Muscle of back (tissue), 11 donors: ENCODE data around the gene ELANE. TPM values are rescaled to one million over a fixed set of nuclear protein-coding genes. Genes with fewer than 3 reads are reported as not detected.
"Not testable (repeated sequence)": the region's sequence is repeated elsewhere in the genome, so short reads cannot be mapped to it uniquely, and the experiment has no call there.

ENCODE experiments used
- DNase-seq, 3 donors: peaks; one replicate each; pipeline versions ENCODE4 v3.0.0 to v3.0.0-alpha.2; 2013
- polyA plus RNA-seq, 10 donors: library from polyadenylated mRNA; unstranded; fragments of 120-200 nt; gene quantifications; one replicate each; pipeline ENCODE4 v1.2.1, GENCODE V29; 2013; ENCODE audit not compliant: insufficient read length in 10 of 10

ELANE gene
- polyA plus RNA-seq, 10 donors, result 0.22 to 2.3 (median 0.60) TPM

DNA sequence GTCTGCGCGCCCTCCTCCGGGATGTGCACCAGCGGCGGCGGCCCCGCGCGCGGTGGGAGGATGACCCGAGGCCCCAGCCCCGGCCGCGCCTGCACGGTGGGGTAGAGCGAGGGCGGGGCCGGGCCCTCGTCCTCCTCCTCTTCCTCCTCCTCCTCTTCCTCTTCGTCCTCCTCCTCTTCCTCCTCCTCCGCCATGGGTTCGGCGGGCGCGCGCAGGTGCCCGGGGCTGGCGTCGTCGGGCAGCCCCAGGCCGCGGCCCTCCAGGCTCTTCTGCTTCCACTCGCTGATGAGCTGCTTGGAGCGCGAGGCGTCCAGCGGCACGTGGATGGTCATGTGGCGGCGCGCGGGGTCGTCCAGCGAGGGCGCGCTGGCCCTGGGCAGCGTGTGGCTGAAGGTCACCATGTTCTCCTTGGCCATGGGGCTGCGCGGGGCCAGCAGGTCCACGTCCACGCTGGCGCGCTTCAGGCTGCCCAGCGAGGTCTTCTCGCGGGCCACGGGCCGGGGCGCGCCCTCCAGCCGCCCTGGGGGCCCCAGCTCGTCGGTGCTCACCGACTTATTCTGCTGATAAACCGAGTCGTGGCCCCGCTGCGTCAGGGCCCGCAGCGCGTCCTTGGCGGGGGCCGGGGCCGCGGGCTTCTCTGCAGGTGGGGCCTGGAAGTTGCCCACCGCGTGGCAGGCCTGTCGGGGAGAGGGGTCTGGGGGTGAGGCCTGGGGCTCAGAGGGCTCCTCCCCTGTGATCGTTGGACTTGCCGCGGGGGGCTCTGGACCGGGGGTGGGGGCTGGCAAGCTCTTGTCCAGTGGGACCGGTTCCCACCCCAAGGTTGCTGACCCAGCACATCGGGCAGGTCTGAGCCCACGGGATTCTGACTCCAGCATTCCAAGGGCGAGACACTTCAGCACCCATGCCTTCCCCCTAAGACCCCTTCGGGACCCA is 38.6 kb upstream of the ELANE start:
- DNase-seq, result no peak

DNA sequence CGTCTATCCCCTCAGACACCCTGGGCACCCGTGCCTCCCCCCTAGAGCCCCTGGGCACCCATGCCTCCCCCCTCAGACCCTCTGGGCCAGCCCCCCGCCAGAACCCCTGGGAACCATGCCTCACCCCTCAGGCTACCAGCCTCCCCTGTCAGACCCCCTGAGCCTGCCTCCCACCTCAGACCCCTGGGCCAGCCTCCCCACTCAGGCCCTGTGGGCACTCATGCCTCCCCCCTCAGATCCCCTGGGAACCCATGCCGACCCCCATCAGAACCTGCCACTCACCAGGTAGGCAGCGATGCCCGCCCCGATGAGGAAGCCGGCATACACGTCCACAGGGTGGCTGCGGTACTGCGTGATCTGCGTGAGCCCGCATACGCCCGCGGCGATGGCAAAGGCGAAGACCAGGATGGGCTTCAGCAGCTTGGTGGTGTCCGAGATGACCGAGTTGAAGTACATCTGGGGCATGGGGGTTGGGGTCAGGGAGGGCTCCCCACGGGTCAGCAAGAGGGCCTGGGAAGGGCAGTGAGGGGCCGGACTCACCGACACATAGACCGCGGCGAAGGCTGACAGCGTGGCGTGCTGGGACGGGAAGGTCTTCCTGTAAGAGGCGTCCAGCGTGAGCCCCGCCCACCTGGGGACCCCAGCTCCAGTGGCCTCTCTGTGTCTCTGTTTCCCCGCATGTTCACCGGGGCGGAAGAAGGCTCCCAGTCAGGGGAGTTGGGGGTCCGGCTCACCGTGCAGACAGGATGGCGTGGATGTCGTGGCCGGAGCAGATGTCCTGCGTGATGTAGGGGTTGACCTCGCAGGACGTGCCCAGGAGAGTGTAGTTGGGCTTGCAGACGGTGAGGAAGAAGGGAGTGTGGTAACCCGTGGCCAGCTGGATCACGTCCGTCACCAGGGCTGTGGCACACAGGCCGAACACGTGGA is 37.7 kb upstream of the ELANE start:
- no peak for DNase-seq

DNA sequence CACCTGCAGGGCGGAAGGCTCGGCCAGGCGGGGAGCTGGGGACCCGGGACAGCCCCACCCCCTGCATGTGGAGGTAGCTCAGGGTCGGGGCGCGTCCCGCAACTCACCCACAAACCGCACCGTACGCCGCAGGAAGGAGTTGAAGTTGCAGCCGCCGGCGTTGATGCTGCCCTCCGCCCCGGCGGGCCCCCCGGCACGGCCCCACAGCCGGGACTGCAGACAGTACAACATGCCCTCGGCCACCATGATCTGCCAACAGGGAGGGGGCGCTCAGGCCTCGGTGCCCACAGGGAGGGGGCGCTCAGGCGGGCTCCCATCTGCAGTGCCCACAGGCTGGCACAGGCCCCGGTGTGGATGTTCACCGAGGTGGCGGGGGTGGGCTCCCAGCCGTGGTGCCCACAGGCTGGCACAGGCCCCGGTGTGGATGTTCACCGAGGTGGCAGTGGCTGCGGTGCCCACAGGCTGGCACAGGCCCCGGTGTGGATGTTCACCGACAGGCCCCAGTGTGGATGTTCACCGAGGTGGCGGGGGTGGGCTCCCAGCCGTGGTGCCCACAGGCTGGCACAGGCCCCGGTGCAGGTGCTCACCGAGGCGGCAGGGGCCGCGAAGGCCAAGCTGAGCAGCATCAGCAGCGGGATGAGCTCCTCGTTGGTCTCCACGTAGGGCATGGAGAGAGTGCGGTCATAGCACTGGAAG is 36.9 kb upstream of the ELANE start:
- no peak for DNase-seq

GRCh38 chr19:815775-816499 is 36.2 kb upstream of the ELANE start:
- no peak for DNase-seq

GRCh38 chr19:816500-816857 is 35.6 kb upstream of the ELANE start:
- DNase-seq, result no peak

DNA sequence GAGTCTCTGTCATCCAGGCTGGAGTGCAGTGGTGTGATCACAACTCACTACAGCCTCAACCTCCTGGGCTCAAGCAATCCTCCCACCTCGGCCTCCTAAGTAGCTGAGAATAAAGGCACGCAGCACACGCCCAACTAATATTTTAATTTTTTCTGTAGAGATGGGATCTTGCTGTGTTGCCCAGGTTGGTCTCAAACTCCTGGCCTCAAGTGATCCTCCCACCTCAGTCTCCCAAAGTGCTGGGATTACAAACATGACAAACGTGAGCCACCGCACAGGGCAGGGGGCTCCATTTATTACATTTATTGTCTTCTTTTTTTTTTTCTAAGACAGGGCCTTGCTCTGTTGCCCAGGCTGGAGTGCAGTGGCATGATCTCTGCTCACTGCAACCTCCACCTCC is 31.9 kb upstream of the ELANE start:
- not testable (repeated sequence) for DNase-seq

DNA sequence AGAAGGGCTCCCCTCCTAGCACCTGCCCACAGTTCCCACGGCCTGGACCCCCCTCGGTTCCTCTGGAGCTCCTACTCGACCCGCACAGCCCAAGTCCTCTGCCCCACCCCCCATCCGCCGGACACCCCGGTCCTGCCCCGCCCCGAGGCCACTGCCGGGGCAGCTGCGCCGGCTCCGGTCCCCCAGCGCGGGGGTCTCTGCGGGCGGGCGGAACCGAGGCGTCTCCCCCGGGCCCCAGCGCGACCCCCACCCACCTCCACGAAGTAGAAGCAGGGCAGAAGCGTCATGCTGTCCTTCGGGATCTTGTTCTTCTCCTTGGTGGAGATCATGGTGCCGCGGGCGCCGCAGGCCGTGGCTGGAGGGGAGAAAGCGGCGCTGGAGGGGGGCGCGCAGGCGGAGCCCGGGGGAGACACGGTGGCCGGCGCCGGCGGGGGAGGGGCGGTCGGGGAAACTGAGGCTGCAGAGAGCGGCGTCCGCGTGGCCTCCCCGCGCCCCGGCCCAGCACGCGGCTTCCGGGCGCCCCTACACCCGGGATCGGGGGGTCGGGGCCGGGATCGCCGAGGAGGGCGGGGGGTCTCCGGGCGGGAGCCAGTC is 30.8 kb upstream of the ELANE start:
- DNase-seq, result no peak

DNA sequence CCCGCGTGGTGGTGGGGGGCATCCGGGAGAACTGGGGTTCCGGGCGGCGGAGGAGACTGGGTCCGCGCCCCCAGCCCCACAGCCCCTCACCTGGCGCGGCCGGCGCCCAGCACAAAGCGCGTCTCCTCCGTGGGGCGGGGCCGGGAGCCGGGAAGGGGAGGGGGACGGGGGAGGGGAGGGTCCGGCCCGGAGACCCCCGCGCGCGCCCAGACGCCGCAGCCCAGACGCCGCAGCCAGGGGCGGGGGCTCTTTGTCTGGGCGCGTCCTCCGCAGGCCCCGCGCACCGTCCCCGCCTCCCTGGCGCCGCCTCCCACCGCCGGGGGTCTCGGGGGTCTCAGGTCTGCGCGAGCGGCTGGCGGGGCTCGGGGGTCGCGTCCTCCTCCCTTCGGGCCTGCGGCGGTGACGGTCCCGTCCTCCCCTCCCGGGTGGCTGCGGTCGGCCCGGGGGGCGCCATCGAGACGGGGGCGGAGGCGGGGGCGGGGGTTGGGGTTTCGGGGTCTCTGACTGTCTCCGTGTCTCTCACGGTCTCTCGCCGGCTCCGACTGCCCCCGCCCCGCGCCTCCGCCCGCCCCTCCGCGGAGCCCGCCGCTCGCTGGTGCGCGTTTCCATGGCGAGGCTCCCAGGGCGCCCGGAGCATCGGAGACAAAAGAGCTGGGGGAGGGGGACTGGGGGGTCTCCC is 30.1 kb upstream of the ELANE start, which contains the start of gene PLPPR3:
TSS of gene PLPPR3 (minus strand) at position 131 of the 679 bp plus-strand sequence. CDS start 396 bp downstream, outside the sequence.
- no peak for DNase-seq

- no peak for DNase-seq
These were observed 28.5 kb upstream of the ELANE start for GRCh38 chr19:823565-824121.

GRCh38 chr19:824885-825284 is 27.2 kb upstream of the ELANE start:
- DNase-seq, result no peak

- DNase-seq, result no peak
These were observed 26.0 kb upstream of the ELANE start for GRCh38 chr19:825897-826644.

- no peak for DNase-seq
These were observed 24.8 kb upstream of the ELANE start for GRCh38 chr19:827314-827709.

GRCh38 chr19:827710-828321 is 24.3 kb upstream of the ELANE start, which contains the start of gene AZU1:
AZU1 (plus strand) TSS chr19:827837; CDS start chr19:827847, 10 bp downstream.
- no peak for DNase-seq

- no peak for DNase-seq
These were observed 22.9 kb upstream of the ELANE start for GRCh38 chr19:829129-829758.

DNA sequence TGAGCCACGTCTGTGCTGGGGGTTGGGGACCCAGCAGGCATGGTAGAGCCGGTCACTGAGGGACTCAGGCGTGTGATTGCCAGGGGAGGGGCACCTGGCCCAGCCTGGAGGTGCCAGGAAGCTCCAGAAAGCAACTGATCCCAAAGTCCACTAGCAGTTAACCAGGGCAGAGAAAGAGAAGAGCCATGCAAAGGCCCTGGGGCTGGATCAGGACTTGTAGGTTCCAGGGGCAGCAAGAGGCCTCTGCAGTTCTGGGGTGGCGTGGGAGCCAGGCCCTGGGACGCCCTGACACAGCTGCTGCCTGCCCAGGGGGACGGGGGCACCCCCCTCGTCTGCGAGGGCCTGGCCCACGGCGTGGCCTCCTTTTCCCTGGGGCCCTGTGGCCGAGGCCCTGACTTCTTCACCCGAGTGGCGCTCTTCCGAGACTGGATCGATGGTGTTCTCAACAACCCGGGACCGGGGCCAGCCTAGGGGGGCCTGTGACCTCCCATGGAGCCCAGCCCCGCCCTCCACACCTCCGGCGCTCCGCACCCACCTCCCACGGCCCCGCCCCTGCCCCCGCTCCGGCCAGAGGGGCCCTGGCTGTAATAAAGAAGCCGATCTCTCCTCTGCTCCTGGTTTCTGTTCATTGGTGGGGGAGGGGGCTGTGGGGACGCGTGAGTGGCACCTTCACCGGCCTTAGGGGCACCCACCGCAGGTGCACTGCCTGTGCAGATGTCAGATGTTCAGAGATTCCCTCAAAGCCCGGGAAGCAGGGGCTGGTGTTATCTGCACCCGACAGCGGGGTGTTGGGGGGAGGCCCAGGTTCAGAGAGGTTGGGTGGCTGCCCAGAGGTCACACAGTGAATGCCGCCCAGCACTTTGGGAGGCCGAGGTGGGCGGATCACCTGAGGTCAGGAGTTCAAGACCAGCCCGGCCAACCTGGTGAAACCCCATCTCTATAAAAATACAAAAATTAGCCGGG is 20.4 kb upstream of the ELANE start:
- DNase-seq, result no peak

DNA sequence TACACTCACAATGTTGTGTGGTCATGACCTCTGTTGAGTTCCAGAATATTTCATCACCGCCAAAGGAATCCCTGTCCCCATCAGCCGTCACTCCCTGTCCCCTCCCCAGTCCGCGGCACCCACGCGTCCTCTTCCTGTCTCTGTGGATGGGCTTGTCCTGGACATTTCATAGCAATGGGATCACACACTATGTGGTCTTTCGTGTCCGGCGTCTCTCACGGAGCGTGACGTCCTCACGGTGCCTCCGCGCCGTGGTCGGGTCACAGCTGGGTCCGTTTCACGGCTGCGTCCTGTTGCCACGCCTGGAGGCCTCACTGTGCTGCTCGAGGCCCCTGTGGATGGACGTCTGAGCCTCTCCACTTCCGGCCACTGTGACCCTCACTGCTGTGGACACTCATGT is 17.9 kb upstream of the ELANE start:
- DNase-seq, result no peak
